GM21515 (cell line): ENCODE results near the gene KRTAP26-1.

Experiments
- ATAC-seq: cut with Tn5 transposase; IDR thresholded peaks from one replicate; pipeline ENCODE4 v1.9.1; 2021; ENCODE audit not compliant: unreplicated experiment

The KRTAP26-1 gene

DNA sequence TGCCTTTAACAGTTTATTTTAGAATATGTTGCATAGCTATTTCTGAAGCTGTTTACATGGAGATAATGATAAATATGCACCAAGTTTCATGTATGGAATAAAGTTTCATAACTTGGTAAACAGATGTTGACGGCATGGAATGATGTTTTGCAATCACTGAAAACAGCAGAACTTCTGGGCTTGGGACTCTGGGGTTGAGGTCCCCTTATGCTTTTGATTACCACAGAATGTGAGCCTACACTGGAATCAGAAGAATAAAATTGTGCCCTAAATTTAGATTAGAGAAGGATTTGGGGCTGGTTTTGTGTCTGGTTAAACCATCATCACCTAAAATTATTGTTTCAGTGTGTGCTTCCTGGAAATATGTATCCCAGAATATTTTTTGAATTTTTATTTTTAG lies 48.5 kb downstream of the KRTAP26-1 start:
- ATAC-seq, result no peak

DNA sequence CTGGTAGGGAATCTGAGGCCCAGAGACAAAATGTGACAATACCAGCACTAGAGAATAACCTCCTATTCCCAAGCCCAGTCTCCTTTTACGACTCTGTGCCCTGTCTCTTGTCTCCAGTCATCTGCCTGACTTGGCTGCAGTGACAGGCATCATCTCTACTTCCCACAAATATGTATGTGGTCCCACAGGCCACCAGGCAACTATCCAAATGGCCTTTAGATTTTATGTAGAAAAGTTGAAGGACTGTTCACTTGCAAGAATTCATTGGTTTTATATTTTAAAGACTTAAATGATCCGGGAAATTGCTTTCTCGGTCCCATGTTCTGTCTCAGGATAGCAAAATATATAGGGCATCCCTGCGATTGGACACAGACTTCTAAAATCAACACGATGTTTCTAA lies 49.0 kb downstream of the KRTAP26-1 start:
- ATAC-seq, result no peak

DNA sequence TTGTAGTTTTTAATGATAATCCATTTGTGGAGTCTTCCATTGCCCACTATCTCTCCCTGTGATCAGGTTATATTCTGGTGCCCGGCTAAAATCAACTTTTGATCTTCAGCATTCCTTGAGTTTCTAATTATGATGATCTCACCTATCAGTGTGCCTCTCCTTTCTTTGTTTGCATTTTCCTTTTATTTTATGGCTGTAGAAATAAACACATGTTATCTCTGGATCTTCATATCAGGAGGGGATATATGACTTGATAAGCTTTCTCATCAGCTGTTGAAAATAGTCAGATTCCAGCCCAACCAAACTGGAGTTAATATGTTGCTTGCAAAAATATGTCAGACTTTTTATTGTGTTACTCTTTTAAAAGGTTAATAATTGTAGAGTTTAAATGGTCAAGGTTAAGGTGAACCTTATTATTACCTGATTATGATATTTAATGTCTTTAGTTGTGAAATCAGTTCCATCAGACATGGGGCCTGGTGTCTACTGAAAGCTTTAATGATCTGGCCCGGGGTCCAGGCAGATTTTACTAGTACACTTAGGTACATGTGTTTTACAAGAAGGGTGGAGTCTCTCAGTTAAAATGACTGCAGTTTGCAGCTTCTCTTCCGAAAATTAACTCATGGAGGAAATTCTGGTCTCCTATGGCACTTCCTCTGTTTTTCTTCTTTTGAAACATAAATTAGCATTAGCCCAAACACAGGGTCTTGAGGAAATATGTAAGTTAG lies 50.1 kb downstream of the KRTAP26-1 start:
- ATAC-seq, result no peak
